ENCODE results near the gene RCHY1.
A peak's percentile ranks its signal among the peaks of the same experiment; 100 is the strongest.
"Not testable (repeated sequence)": the region's sequence is repeated elsewhere in the genome, so short reads cannot be mapped to it uniquely, and the experiment has no call there.

The RCHY1 gene

DNA sequence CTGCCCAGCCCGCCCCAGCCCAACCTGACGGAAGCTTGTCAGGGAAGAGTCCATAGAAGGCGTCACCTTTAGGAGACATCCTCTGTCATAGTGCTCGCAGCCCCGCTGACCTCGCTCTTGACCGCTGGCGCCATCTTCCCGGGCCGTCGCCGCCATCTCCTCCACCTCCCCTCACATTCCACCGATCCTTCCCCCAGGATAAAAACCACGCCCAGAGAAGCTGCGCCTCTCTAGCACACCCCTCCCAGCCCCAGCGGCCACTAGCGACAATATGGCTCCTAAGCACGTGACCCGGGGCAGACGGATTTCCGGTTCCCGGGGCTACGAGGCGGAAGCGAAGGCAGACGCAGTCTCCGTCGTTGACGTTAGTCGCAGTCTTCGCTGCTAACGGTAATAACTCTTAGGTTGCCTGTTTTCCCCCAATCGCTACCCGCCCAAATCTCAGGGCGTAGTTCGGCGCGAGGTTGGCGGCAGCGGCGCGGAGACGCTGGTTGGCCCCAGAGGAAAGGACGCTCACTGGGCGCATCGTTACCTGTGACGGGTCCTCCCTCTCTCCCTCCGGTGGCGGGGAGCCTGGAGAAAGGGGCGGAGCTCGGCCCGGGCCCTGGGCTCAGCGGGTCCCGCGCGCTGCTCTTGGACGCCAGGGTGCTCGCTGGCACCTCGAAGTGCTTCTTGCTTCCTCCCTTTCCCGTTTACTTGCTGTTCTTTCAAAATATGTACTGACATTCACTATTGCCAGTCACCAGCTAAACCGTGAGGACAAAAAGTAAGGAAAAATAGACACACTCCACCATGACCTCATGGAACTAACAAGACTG is at the start of gene RCHY1, which contains the start of gene THAP6:
Gene RCHY1 (minus strand): TSS at position 273 of the 818 bp plus-strand sequence. CDS start 117 bp downstream, at position 156.
Gene THAP6 (plus strand): TSS at position 343 of the 818 bp plus-strand sequence. CDS start 980 bp downstream, outside the sequence.
- DNase-seq (ENCODE audit: low spot score): peak; percentile 96

DNA sequence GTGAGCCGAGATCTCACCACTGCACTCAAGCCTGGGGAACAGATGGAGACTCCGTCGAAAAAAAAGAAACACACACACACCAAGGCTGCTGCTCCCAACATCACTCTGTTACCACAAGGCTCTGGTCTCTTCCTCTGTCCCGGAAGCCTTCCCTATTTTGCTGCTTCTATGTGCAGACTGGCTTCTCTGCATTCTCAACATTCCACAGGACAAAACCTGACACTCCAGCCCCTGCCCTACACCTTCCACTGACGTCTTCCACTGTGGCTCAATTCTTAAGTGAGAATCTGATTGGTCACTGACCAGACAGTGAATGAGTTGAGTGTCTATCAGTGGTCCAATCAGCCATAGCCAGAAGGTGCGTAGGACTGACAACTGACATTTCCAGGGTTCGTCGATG is 47.6 kb upstream of the RCHY1 start:
- DNase-seq (ENCODE audit: low spot score): no peak

DNA sequence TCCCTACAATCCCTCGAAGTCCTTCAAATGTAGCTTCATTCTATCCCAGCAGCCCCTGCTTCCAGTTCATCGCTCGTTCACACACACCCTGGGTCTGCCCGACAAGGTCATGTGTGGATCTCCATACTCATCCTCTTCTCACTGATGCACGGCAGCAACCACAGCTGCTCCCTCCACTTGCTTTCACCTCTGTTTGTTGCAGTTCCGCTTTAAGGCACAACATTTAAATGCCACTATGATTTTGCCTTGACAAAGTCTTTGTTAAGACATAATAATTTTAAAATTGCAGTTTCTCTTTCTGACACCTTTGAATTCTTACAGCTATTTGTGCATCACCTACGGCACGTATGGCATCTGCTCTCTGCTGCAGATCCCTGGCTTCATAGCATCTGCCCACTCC is 43.5 kb upstream of the RCHY1 start:
- no peak for DNase-seq (ENCODE audit: low spot score)

DNA sequence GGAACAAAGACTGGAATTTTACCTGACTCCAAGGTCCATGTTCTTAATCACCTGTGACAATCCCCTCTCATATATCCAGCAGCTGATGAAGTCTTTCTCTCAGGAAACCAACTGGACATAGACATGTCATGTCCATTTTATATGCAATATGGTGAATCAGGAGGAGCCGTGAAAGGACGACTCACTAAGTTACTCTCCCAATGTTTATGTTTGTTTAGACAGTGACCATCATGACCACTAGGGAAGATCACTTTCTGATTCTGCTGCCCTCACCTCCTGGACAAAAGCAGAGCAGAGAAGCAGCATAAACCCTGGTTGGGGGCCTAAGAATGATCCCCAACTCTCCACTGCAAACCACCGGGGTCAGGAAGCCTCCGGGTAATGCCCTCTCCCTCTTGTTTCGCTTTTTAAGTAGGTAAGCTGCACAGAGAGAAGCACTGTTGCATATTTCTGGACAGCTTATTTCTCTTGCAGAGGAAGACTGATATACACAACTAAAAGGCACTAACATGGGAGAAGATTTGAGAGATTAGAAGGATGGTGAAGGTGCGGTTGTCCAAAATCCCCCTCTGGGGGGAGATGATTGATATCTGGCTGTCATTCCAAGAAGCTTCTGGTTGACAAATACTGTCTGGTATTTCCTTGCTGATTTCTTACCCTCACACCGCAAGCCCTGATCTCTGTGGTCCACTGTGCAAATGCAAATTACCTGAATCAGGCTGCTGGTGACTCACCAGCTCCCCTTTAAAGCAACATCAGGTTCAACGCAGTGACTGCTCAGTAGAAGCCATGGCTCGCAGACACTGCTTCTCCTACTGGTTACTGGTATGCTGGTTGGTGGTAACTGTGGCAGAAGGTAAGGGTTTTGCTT is 41.3 kb upstream of the RCHY1 start, which contains the start of gene ODAPH:
Gene ODAPH (plus strand): TSS at position 773 of the 871 bp plus-strand sequence. CDS start 17 bp downstream, at position 790.
- DNase-seq (ENCODE audit: low spot score): no peak

DNA sequence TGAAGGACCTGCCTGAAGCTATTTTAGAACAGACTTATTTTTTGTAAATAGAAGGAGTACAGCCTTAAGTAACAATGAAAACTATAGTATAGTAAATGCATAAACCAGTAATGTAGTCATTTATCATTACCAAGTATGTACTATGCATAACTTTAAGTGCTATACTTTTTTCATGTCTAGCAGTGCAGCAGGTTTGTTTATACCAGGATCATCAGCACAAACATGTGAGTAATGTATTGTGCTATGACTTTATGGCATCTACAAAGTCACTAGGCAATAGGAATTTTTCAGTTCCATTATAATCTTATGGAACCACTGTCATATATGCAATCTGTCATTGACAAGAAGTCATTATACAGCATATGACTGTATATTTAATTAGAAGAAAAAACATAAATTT is 38.2 kb upstream of the RCHY1 start:
- no peak for DNase-seq (ENCODE audit: low spot score)

DNA sequence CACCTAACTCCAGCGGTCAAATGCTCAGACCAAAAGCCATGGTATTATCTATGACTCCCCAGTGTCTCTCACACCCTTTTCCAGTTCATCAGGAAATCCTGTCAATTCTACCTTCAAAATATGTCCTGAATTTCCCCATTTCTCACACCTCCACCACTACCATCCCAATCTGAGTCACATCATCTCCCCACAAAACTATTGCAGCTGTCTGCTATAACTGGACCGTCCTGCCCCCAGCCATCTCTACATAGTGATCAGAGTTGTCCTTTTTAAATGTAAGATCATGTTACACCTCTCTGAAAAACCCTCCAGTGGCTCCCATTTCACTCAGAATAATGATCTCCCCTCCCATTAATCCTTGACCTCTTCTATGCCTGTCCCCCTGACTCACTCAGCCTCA is 34.8 kb upstream of the RCHY1 start:
- DNase-seq (ENCODE audit: low spot score): no peak

DNA sequence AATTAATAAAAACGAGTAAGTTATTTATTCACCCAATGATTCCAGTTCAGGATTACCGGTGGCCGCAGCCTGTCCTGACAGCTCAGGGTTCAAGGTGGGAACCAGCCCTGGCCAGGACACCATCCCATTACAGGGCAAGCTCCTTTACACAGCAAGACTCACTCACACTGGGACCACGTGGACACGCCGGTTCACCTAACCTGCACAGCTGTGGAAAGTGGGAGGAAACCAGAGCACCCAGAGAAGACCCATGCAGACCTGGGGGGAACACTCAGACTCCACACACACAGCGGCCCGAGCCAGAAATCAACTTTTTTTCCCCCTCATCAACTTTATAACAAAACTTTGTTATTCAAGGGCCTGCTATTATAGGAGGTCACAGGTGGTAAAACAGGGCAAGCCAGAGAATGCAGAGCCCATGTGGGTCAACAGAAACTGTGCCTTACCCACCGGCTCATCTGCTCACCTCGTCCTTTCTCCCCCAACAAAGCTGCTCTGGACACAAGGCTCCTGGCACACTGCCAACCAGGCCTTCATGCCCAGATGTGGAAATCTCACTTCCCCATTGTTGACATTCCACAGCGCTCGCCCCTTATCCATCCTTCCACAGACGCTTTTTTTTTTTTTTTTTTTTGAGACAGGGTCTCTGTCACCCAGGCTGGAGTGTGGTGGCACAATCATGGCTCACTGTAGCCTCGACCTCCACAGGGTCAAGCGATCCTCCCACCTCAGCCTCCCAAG is 33.6 kb upstream of the RCHY1 start:
- DNase-seq (ENCODE audit: low spot score): no peak

DNA sequence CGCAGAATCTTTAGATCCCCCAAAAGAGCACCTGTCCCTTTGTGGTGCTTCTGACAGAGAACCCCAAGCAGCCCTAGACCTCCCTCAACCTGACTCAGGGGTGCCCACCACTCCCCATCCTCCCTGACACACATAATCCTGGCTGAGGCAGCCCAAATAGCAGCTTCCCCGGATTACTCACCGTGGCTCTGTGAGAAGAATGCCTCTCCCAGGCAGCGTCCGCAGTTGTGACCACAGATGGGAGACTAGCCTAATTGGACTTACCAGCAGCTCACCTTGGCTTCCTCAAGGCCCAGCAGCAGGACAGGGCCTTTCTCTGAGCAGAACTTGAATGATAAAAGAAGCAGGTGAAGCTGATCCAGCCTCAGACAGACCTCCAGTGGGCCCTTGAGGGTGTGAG is 31.3 kb upstream of the RCHY1 start:
- no peak for DNase-seq (ENCODE audit: low spot score)

DNA sequence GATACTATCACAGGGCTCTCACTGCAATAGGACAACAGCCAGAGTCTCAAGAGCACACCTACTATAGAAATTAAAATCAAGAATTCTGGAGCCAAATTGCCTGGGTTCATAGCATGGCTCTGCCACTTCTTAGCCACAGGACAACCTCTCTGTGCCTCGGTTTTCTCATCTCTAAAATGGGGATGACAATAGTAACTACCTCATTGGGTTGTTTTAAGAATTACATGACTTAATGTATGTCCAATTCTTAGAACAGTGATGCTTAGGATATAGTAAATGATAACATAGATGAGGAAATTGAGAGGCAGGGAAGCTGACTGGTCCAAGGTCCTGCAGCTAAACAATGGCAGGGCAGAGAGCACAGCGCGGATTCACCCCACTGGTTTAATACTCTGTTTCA is 30.7 kb upstream of the RCHY1 start:
- DNase-seq (ENCODE audit: low spot score): no peak

DNA sequence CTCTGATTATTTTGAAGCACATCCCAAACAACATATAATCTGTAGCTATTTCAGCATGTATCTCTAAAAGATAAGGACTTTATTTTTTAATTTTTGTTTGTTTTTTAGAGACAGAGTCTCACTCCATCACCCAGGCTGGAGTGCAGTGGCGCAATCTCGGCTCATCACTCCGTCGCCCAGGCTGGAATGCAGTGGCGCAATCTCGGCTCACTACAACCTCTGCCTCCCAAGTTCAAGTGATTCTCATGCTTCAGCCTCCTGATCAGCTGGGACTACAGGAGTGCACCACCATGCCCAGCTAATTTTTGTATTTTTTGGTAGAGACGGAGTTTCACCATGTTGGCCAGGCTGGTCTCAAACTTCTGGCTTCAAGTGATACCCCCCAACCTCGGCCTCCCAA is 30.0 kb upstream of the RCHY1 start:
- not testable (repeated sequence) for DNase-seq (ENCODE audit: low spot score)

DNA sequence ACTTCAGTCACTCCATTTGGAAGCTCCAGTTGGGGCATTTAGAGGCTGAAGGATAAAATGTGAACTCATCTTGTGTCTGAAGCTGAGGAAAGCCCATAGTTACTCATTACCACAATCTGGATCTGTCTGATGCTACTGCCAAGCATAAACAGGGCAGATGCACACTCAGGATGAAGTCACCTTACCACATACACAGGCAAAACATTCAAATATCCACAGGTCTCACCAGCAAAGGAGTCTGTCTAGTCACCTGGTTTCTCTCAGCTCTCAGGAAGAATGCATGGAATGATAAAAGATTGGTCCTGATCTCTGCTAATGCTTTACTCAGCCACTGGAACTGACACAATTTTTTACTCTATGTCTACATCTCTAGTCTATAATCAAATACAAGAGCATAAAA is 28.6 kb upstream of the RCHY1 start:
- DNase-seq (ENCODE audit: low spot score): no peak

DNA sequence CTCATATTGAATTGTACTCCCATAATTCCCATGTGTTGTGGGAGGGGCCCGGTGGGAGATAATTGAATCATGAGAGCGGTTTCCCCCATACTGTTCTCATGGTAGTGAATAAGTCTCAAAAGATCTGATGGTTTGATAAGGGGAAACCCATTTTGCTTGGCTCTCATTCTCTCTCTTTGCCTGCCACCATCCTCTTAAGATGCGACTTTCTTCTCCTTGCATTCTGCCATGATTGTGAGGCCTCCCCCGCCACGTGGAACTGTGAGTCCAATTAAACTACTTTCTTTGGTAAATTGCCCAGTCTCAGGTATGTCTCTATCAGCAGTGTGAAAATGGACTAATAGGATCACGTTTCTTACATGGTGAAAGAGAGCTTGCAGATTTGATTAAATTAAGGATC is 23.1 kb upstream of the RCHY1 start:
- DNase-seq (ENCODE audit: low spot score): not testable (repeated sequence)

DNA sequence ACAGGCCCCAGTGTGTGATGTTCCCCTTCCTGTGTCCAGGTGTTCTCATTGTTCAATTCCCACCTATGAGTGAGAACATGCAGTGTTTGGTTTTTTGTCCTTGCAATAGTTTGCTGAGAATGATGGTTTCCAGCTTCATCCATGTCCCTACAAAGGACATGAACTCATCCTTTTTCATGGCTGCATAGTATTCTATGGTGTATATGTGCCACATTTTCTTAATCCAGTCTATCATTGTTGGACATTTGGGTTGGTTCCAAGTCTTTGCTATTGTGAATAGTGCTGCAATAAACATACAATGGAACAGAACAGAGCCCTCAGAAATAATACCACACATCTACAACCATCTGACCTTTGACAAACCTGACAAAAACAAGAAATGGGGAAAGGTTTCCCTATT is 19.7 kb upstream of the RCHY1 start:
- not testable (repeated sequence) for DNase-seq (ENCODE audit: low spot score)

DNA sequence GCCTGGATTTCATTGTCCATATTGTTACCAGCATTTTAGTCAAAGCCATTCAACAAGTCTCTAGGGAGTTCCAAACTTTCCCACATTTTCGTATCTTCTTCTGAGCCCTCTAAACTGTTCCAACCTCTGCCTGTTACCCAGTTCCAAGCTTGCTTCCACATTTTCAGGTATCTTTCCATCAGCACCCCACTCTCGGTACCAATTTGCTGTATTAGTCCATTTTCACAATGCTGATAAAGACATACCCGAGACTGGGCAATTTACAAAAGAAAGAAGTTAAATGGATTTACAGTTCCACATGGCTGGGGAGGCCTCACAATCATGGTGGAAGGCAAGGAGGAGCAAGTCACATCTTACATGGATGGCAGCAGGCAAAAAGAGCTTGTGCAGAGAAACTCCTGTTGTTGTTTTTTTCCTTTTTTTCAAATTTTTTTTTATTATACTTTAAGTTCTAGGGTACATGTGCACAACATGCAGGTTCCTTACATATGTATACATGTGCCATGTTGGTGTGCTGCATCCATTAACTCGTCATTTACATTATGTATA is 19.2 kb upstream of the RCHY1 start:
- not testable (repeated sequence) for DNase-seq (ENCODE audit: low spot score)

DNA sequence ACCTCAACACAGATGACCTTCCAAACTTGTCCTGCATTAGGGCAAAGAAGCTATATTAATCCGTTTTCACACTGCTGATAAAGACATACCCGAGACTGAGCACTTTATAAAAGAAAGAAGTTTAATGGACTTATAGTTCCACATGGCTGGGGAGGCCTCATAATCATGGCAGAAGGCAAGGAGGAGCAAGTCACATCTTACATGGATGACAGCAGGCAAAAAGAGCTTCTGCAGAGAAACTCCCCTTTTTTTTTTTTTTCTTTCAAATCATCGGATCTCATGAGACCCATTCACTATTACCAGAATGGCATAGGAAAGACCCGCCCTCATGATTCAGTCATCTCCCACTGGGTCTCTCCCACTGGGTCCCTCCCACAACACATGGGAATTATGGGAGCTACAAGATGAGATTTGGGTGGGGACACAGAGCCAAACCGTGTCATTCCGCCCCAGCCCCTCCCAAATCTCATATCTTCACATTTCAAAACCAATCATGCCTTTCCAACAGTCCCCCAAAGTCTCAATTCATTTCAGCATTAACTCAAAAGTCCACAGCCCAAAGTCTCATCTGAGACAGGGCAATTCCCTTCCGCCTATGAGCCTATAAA is 17.4 kb upstream of the RCHY1 start:
- not testable (repeated sequence) for DNase-seq (ENCODE audit: low spot score)

DNA sequence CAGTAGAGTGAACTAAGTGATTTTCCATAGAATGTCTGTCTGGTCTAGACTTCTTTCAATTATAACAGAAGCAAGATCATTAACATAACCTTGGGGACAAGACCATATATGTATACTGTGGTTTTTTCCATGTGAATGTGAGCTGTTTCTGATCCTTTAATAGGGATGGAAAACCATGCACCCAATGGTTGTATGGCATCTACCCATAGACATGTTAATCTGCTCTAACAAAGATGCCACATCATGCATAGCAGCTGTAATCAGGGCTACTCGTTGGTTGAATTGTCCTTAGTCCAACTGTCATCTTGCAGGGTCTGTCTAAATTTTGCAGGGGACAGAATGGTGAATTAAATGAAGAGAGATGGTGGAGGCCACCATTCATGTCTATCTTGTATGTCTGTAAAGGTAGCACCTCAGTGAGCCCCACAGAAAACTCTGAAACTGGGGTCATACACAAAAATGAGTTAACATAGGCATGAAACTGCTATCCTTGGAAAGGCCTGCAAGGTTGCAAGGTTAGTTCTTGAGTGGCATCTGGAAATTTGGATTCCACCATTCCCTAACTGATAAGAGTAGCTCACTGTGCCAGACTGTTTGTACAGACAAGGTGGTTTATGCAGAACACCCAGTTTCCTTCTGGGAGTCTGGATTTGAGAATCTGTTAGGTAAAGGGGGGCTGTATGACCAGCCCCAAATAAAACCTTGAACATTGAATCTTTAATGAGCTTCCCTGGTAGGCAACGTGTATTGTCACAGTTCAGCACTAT is 16.5 kb upstream of the RCHY1 start:
- DNase-seq (ENCODE audit: low spot score): no peak

DNA sequence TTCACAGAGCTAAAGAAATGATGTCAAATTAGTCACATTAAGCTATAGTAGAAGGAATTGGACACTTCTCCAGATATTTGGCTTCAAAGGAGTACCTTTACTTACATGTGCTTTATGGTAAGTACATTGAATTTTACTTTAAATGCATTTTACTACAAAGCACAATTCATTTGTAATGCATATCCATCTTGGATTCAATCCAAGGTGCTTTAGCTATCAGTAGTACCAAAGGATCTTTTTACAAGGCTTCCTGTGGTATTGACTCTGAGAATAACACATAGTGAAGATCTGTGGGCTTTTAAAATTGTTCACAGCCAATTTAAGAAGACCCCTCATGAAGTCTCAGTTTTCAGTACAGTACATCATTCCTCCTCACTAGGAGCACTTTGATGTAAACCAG is 13.3 kb upstream of the RCHY1 start:
- no peak for DNase-seq (ENCODE audit: low spot score)

DNA sequence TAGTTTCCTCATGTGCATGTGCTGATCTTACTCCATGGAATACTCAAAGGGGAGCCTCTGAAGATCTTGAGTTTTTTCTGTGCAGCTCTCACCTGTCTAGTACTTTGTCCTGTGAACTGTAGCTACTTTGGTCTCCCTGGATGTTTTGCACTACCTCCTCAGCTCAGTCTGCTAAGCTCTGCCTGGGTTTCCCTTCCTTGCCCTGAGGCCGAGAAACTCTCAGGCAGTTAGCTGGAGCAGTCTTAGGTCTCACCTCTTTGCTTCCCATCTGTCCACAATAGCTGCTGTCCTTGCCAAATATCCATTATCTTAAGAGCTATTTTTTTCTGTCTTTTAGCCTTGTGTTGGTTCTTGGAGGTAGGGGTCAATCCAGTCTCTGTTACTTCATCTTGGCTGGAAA is 11.7 kb upstream of the RCHY1 start:
- no peak for DNase-seq (ENCODE audit: low spot score)

DNA sequence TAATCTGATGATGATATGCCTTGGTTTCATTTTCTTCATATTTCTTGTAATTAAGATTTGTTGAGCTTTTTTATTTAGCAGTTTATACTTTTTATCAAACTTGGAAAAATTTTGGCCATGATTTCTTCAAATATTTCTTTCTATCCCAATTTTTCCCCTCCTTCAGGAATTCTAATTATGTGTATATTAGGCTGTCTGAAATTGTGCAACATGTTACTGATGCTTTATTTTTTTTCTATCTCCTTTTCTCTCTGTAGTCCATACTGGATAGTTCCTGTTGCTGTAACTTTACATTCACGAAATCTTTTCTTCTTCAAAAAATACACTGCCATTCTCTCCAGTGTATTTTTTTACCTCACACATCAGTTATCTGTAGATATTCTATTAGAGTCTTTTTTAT is 10.9 kb upstream of the RCHY1 start:
- no peak for DNase-seq (ENCODE audit: low spot score)

DNA sequence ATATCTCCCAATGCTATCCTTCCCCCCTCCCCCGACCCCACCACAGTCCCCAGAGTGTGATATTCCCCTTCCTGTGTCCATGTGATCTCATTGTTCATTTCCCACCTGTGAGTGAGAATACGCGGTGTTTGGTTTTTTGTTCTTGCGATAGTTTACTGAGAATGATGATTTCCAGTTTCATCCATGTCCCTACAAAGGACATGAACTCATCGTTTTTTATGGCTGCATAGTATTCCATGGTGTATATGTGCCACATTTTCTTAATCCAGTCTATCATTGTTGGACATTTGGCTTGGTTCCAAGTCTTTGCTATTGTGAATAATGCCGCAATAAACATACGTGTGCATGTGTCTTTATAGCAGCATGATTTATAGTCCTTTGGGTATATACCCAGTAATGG is 5.2 kb upstream of the RCHY1 start:
- not testable (repeated sequence) for DNase-seq (ENCODE audit: low spot score)

DNA sequence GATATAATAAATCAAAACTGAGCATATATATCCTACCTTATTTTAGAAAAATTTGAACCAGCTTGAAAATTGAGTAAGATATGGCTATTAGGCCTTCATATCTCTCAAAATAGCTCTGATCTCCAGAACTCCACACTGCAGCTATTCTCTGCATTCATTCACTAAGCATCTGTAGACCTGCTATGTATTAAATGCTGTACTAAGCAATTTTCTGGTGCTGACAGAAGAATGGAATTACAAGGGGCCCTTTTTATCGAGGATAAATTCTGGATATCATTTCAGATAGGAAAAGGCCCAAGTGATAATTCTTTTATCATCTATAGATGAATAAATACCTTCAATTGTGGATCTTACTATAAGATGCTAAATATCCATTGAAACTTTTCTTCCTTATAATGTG is 1.9 kb upstream of the RCHY1 start:
- DNase-seq (ENCODE audit: low spot score): no peak
